ENCODE results near the gene TSC22D1. TPM values are rescaled to one million over a fixed set of nuclear protein-coding genes. Genes with fewer than 3 reads are reported as not detected.
"Not testable (repeated sequence)": the region's sequence is repeated elsewhere in the genome, so short reads cannot be mapped to it uniquely, and the experiment has no call there.

TSC22D1 gene
- total and polyA plus RNA-seq, 2 of the 4 experiments (the other 2 are of a cell fraction): 30.8 to 42.2 TPM

DNA sequence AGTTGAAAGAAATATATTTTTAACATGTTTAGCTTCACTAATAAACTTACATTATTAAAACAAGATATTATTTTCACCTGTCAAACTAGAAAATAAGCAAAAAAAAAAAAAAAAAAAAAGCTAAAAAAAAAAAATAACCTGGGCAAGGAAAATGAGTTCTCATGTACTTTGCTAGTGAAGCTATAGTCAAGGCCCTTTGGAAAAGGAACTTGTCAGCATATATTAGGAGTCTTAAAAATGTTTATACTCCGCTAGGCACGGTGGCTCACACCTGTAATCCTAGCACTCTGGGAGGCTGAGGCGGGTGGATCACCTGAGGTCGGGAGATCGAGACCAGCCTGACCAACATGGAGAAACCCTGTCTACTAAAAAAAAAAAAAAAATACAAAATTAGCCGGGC is 66.3 kb downstream of the TSC22D1 start:
- H3K9me3 ChIP-seq (ENCODE audit: control insufficient read depth, insufficient read depth, low read length); H3K23ac ChIP-seq (ENCODE audit: low read depth, low read length); H2BK20ac ChIP-seq (ENCODE audit: low read depth, low read length); in situ Hi-C loops (cut with MboI; ENCODE audit: low sequenced_read_pairs); H4K91ac ChIP-seq (ENCODE audit: insufficient read depth, low read depth, low read length); H3K9ac ChIP-seq (ENCODE audit: low read depth, low read length); H3K4ac ChIP-seq (ENCODE audit: low read depth, low read length); H3K4me3 ChIP-seq (ENCODE audit: insufficient read depth, low read depth, low read length); H3K27ac ChIP-seq (ENCODE audit: insufficient read depth, low read length); H3K18ac ChIP-seq (ENCODE audit: low read depth, low read length); H3K14ac ChIP-seq (replicated peaks; ENCODE audit: low read depth, low read length); H2AFZ ChIP-seq (replicated peaks; ENCODE audit: low read length, poor library complexity); H3K9me1 ChIP-seq (ENCODE audit: insufficient read depth, low read length); DNase-seq; POLR2A ChIA-PET (ENCODE audit: unreplicated experiment); intact Hi-C loops (cut with micrococcal nuclease); H2BK5ac ChIP-seq (ENCODE audit: low read depth, low read length, poor library complexity, severe bottlenecking); H3K4me2 ChIP-seq (ENCODE audit: low read depth, low read length); H2BK120ac ChIP-seq (ENCODE audit: low read depth, low read length); H3K56ac ChIP-seq (ENCODE audit: extremely low read depth, insufficient read depth, low read length); ATAC-seq (ENCODE audit: low read depth); H3K4me1 ChIP-seq (ENCODE audit: control insufficient read depth, insufficient read depth, low read length); H2AK9ac ChIP-seq (replicated peaks; ENCODE audit: low read depth, low read length, poor library complexity); H2BK15ac ChIP-seq (ENCODE audit: low read depth, low read length); H4K20me1 ChIP-seq (ENCODE audit: insufficient read depth, low read length); H2AK5ac ChIP-seq (ENCODE audit: low read depth, low read length); H4K8ac ChIP-seq (ENCODE audit: low read depth in 2 of 2, low read length in 2 of 2); H4K5ac ChIP-seq (ENCODE audit: low read depth, low read length); H3K27me3 ChIP-seq (ENCODE audit: control insufficient read depth, insufficient read depth, low read length); dilution Hi-C loops (cut with HindIII; ENCODE audit: low sequenced_read_pairs, unreplicated experiment); BruUV-seq (replicated peaks): not testable (repeated sequence)
- no CpG with 5 or more reads among the region's 6 CpGs for WGBS, 2 experiments (ENCODE audit: extremely low coverage in 2 of 2, insufficient read length in 1 of 2)
- Histone ChIP-seq H3K79me1 (ENCODE audit: low read depth in 1 of 2, low read length in 2 of 2) (peaks cover 12 to 14% of the 10 kb centered on the region in 2 experiments), H3K36me3 (ENCODE audit: control insufficient read depth, insufficient read depth, low read length) (peaks cover 11% of the 10 kb centered on the region)
- CTCF ChIA-PET: interaction anchor here (0.6 kb wide), 4 partner anchors 26 to 1278 kb away, joined by 3 to 4 read pairs (median 3); no protein-coding TSS in a partner anchor

Data from IMR-90 (cell line).